ENCODE measurements around the gene RTP2.

The RTP2 gene

GRCh38 chr3:187665764-187666402, 36.5 kb downstream of the RTP2 start:
- no peak for DNase-seq

- DNase-seq, result no peak
Observed at GRCh38 chr3:187665010-187665409, 37.3 kb downstream of the RTP2 start.

DNA sequence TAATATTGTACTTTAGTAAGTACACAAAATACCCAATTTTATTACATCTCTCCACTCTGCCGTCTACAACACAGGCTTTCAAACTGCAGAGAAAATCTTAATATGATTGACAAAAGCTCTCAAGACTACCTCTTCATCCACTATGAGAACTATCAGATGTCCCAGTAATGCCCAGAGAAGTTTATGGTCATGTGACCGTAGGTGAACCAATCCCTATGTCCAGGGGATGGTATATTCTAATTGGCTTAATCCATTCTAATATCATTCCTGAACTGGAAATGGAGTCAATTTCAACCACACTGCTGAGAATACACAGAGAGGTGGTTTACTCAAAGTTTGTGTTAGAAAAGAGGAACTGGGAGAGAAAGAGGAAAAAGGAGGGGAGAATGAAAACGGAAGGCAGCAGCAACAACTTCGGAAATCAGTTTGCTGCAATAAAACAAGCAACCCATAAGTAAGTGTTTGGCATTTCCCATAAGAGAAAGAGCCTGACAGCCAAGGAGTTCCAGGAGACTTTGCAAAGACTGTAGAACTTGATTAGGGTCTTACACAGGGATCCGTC, 39.4 kb downstream of the RTP2 start:
- DNase-seq, result peak; percentile 7

GRCh38 chr3:187661267-187661666, 41.1 kb downstream of the RTP2 start:
- DNase-seq, result no peak

DNA sequence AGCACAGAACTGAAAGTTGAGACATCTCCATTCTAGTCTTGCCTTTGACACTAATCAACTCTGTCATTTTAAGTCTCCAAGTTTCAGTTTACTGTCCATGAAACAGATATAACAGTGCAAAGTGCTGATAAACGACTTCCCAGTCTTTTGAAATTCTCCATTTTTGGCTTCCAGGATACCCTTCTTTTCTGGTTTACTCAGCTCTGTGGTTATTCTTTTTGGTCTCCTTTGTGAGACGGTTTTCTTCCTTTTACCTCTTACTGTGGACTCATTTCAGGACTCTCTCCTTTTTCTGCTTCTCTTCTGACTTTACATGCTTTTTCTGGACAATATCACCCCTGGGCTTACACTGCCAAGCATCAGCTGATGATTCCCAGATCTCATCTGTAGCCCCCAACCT, 51.1 kb downstream of the RTP2 start:
- DNase-seq, result no peak
